B cell (primary cell): ENCODE measurements around the gene PRUNE1. TPM values are rescaled to one million over a fixed set of nuclear protein-coding genes. Genes with fewer than 3 reads are reported as not detected.

Source experiments
- ATAC-seq: fragments of 200-7000 bp; cut with Tn5 transposase; one replicate; pipeline ENCODE4 v1.10.0; 2021; ENCODE audit warnings: low read depth, mild to moderate bottlenecking, moderate number of reproducible peaks, moderate library complexity
- CTCF ChIA-PET: fragments of 350-600 bp; sonication (Branson Sonifier 250); formaldehyde crosslinking; loops from one replicate; lab custom pipeline; 2021; ENCODE audit warnings: antibody characterized with exemption, inconsistent platforms; lab: Charles Lee
- POLR2A ChIA-PET: fragments of 350-600 bp; sonication (Branson Sonifier 250); formaldehyde crosslinking; loops from one replicate; lab custom pipeline; 2021; ENCODE audit warnings: antibody characterized with exemption; lab: Charles Lee
- DNase-seq: peaks from one replicate; pipeline ENCODE4 v3.0.0; 2013
- H2AFZ ChIP-seq: 2 replicates; pipeline ENCODE4 v1.6.1; 2012; ENCODE audit warnings: mild to moderate bottlenecking, low read depth, low read length; ENCODE audit not compliant: insufficient read depth, poor library complexity, severe bottlenecking
- H3K27ac ChIP-seq, 2 donors: 1 replicate in 1 of 2; 2 replicates in 1 of 2; pipeline ENCODE4 v1.5.1; 2012 to 2013; ENCODE audit warnings: low read length in 2 of 2, mild to moderate bottlenecking in 2 of 2, moderate library complexity in 1 of 2
- H3K27me3 ChIP-seq, 4 experiments: fragments of 200-600 bp in 1 of 4; sonication (generic) in 1 of 4; replicated peaks in 1 of 4; 1 replicate in 2 of 4; 2 replicates in 2 of 4; pipeline versions ENCODE4 v1.6.1 to v1.7.0; 2013 to 2016; ENCODE audit warnings: low read length in 3 of 4, mild to moderate bottlenecking in 2 of 4, mixed read lengths in 1 of 4, moderate library complexity in 1 of 4; ENCODE audit not compliant: insufficient read depth in 4 of 4, control insufficient read depth in 3 of 4; ENCODE audit errors: control extremely low read depth in 1 of 4
- H3K36me3 ChIP-seq, 2 experiments: replicated peaks in 1 of 2; 1 replicate in 1 of 2; 2 replicates in 1 of 2; pipeline versions ENCODE4 v1.6.1 to v1.7.1; 2013; ENCODE audit warnings: low read length in 1 of 2; ENCODE audit not compliant: insufficient read depth in 2 of 2, control insufficient read depth in 1 of 2; ENCODE audit errors: control extremely low read depth in 1 of 2, extremely low read depth in 1 of 2
- H3K4me1 ChIP-seq, 2 donors: fragments of 200-600 bp in 1 of 2; sonication (generic) in 1 of 2; 1 replicate in 1 of 2; 2 replicates in 1 of 2; pipeline versions ENCODE4 v1.5.1 to v1.6.1; 2013 to 2017; ENCODE audit warnings: low read length in 2 of 2; ENCODE audit not compliant: control insufficient read depth in 2 of 2, insufficient read depth in 2 of 2
- H3K4me2 ChIP-seq: replicated peaks from 2 replicates; pipeline ENCODE3; 2012; ENCODE audit warnings: mild to moderate bottlenecking, low read depth, low read length; ENCODE audit not compliant: poor library complexity, severe bottlenecking
- H3K4me3 ChIP-seq, 5 experiments: fragments of 200-600 bp in 1 of 5; sonication (generic) in 1 of 5; 1 replicate in 3 of 5; 2 replicates in 2 of 5; pipeline versions ENCODE4 v1.5.1 to v1.7.0; 2011 to 2016; ENCODE audit warnings: low read length in 4 of 5, mild to moderate bottlenecking in 4 of 5, low read depth in 2 of 5, control low read depth in 1 of 5, moderate library complexity in 1 of 5; ENCODE audit not compliant: insufficient read depth in 1 of 5; ENCODE audit errors: control extremely low read depth in 1 of 5, extremely low read depth in 1 of 5
- H3K79me2 ChIP-seq: fragments of 200-600 bp; sonication (generic); one replicate; pipeline ENCODE4 v1.6.0; 2016; ENCODE audit warnings: low read length; ENCODE audit not compliant: control insufficient read depth, insufficient read depth
- H3K9ac ChIP-seq: fragments of 200-600 bp; sonication (generic); 2 replicates; pipeline ENCODE4 v1.6.1; 2017; ENCODE audit warnings: mild to moderate bottlenecking, low read length, moderate library complexity
- H3K9me3 ChIP-seq, 3 donors: one replicate each; pipeline versions ENCODE4 v1.6.1 to v1.7.1; 2013; ENCODE audit warnings: low read length in 2 of 3; ENCODE audit not compliant: control insufficient read depth in 2 of 3, insufficient read depth in 1 of 3; ENCODE audit errors: control extremely low read depth in 1 of 3
- H4K20me1 ChIP-seq: 2 replicates; pipeline ENCODE4 v1.6.0; 2012; ENCODE audit warnings: mild to moderate bottlenecking, low read length; ENCODE audit not compliant: insufficient read depth, control insufficient read depth, poor library complexity, severe bottlenecking
- H3K27ac Mint-ChIP-seq: one replicate; pipeline ENCODE4 v1.8.0; 2021; ENCODE audit warnings: mixed read lengths
- H3K27me3 Mint-ChIP-seq: one replicate; pipeline ENCODE4 v1.8.0; 2021; ENCODE audit warnings: mixed read lengths
- H3K4me1 Mint-ChIP-seq: one replicate; pipeline ENCODE4 v1.8.0; 2021; ENCODE audit warnings: mixed read lengths
- H3K4me3 Mint-ChIP-seq: one replicate; pipeline ENCODE4 v1.8.0; 2021; ENCODE audit warnings: mixed read lengths
- H3K9me3 Mint-ChIP-seq: one replicate; pipeline ENCODE4 v1.8.0; 2022; ENCODE audit warnings: mixed read lengths; ENCODE audit not compliant: insufficient read depth
- CTCF ChIP-seq: fragments of 200-600 bp; IDR thresholded peaks from one replicate; pipeline ENCODE4 v1.8.0; 2022; ENCODE audit warnings: antibody characterized with exemption, mild to moderate bottlenecking
- EZH2 ChIP-seq: IDR thresholded peaks from 2 replicates; pipeline ENCODE4 v1.6.1; 2012; ENCODE audit warnings: borderline replicate concordance, low read depth, mild to moderate bottlenecking, moderate library complexity, low read length; ENCODE audit not compliant: insufficient read depth, poor library complexity, severe bottlenecking
- WGBS: methylation state at CpG from one replicate; pipeline ENCODE4 v1.1.5; 2013; ENCODE audit warnings: missing lambda C conversion rate; ENCODE audit not compliant: insufficient coverage; 5-methylcytosine and 5-hydroxymethylcytosine counted together
- intact Hi-C: fragments of 100-400 bp; cut with micrococcal nuclease; formaldehyde crosslinking; loops from one replicate; pipeline ENCODE4 v1.10.0; 2022
- polyA plus RNA-seq: library from polyadenylated mRNA; depleted of rRNA; stranded (reverse); fragments of >200 nt; gene quantifications from 2 replicates; pipeline ENCODE4 v1.2.3, GENCODE V29; 2012
- total RNA-seq, 2 donors: library from RNA; stranded (reverse); fragments of 120-200 nt in 1 of 2; gene quantifications; 1 replicate in 1 of 2; 2 replicates in 1 of 2; pipeline versions ENCODE4 v1.2.3 to v1.2.4, GENCODE V29; 2013 to 2022

The PRUNE1 gene
- total and polyA plus RNA-seq, 2 donors (not counting 1 experiment from before 2014, with no cell fraction given), result 15.9 to 21.3 TPM

GRCh38 chr1:150995460-150995859 is 12.8 kb upstream of the PRUNE1 start:
- ChIA-PET CTCF (interaction anchor here (0.6 to 5.3 kb wide), 24 partner anchors 10 to 740 kb away, joined by 3 to 63 read pairs (median 4); partner anchors contain the start of genes ANXA9, C1orf56, CTSK and MINDY1), POLR2A (interaction anchor here (0.6 kb wide), 2 partner anchors 748 to 846 kb away, joined by 3 to 6 read pairs; partner anchors contain the start of gene PLEKHO1)
- 80% methylated on average over 2 of the region's 4 CpGs for WGBS
- Histone ChIP-seq H3K4me2 (peak overlapping the region; percentile 48), H3K9me3 (no peaks in the 10 kb centered on the region), H2AFZ (peak overlapping the region; percentile 57), H3K4me1 (peaks cover 0 to 3% of the 10 kb centered on the region in 2 donors), H4K20me1 (no peaks in the 10 kb centered on the region), H3K27me3 (no peaks in the 10 kb centered on the region), H3K4me3 (no peak overlapping the region), H3K36me3 (peaks cover 3 to 13% of the 10 kb centered on the region in 2 experiments), H3K9ac (no peak overlapping the region), H3K79me2 (no peaks in the 10 kb centered on the region), H3K27ac (no peak overlapping the region)
- TF ChIP-seq CTCF, result no peak
- no peak for TF ChIP-seq EZH2
- Mint-ChIP-seq H3K4me3 (no peak overlapping the region), H3K27me3 (no peaks in the 10 kb centered on the region), H3K9me3 (no peaks in the 10 kb centered on the region), H3K27ac (no peak overlapping the region), H3K4me1 (peaks cover 4% of the 10 kb centered on the region)
- DNase-seq (no peak), ATAC-seq (no peak)
- intact Hi-C loops, result loop anchor here (5.0 to 10.0 kb wide), 2 partner anchors 533 to 741 kb away; partner anchors contain the start of gene CA14

DNA sequence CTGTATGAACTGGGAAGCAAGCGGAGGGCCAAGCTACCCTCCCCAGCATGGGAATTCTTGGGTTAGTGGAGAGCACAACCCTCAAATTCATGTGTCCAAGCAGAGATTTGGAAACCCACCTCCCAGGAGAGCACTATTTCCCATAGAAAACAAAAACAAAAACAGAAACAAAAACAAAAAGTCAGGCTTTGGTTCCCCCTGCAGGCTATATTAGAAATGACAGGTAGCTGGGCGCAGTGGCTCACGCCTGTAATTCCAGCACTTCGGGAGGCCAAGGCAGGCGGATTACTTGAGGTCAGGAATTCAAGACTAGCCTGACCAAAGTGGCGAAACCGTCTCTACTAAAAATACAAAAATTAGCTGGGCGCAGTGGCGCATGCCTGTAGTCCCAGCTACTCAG is 12.4 kb upstream of the PRUNE1 start:
- Histone ChIP-seq H3K9ac (no peak overlapping the region), H3K27ac (no peak overlapping the region), H4K20me1 (no peaks in the 10 kb centered on the region), H3K9me3 (no peaks in the 10 kb centered on the region), H3K4me1 (peaks cover 0 to 3% of the 10 kb centered on the region in 2 donors), H3K4me2 (peak overlapping the region; percentile 48), H3K4me3 (no peak overlapping the region), H3K36me3 (peaks cover 3 to 13% of the 10 kb centered on the region in 2 experiments), H3K27me3 (no peaks in the 10 kb centered on the region), H3K79me2 (no peaks in the 10 kb centered on the region), H2AFZ (peak overlapping the region; percentile 57)
- Mint-ChIP-seq H3K4me1 (peaks cover 4% of the 10 kb centered on the region), H3K27ac (no peak overlapping the region), H3K9me3 (no peaks in the 10 kb centered on the region), H3K4me3 (no peak overlapping the region), H3K27me3 (no peaks in the 10 kb centered on the region)
- ChIA-PET POLR2A (interaction anchor here (0.6 to 0.7 kb wide), 3 partner anchors 22 to 846 kb away, joined by 3 to 6 read pairs (median 5); partner anchors contain the start of gene PLEKHO1), CTCF (interaction anchor here (0.6 to 5.3 kb wide), 26 partner anchors 10 to 740 kb away, joined by 3 to 63 read pairs (median 4); partner anchors contain the start of genes ANXA9, C1orf56, CTSK and GOLPH3L)
- intact Hi-C loops, result loop anchor here (1.0 to 10.0 kb wide), 3 partner anchors 12 to 741 kb away; partner anchors contain the start of genes CA14 and PRUNE1
- TF ChIP-seq CTCF (peak; percentile 88), EZH2 (no peak)
- WGBS, result 66% methylated on average over 9 of the region's 9 CpGs
- peak; percentile 39 for ATAC-seq
- peak; percentile 60 for DNase-seq
